Measurements from ENCODE around the gene ZNF695.

ZNF695 gene

DNA sequence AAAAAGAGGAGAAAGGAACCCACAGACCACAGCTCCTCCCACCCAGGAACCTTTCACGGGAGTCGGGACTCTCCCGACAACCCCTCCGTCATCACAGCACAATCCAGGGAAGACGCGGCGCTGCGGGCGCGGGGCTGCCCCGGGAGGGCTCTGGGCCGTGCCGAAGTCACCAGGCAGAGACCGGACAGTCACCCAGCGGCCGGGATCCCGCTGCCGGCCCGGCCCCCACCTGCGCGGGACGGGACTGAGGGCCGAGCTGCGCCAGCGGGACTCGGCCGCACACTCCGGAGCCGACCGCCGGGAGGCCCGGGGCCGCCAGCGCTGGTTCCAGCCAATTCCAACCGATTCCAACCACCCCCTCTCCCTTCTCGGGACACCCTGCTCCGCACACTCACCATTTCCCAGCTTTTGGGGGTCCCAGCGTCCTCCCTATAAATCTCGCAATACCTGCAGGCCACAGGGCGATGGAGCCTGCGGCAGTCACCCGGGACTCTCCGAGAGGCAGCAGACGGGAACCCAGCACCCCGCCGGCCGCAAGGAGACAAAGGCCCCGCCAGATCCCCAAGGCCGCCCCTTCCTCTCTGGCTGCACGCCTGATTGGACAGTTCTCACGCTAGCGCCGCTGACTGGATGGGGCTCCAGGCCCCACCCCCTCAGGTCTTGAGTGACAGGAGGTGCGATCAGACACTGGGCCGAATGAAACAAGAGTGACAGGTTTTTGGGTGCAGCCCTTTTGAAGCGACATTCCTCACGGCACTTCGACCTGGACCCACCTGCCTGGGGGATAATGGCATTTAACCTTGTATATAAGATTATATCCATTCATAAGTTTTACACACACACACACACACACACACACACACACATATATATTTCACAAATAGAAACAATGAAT, at the start of gene ZNF695:
Gene ZNF695 (minus strand): TSS at position 547 of the 895 bp plus-strand sequence. CDS start 149 bp downstream, at position 398.
- peak within 1 kb of the TSS; percentile 74 for H3K4me3 ChIP-seq (ENCODE audit: low read length)
- DNase-seq (ENCODE audit: low read depth) = peak; percentile 97
- TF ChIP-seq CTCF (IDR thresholded peaks at IDR 0.05; ENCODE audit: insufficient read depth, low read depth, low read length, missing control alignments) = no peak

GRCh38 chr1:247056071-247056470, 48.2 kb upstream of the ZNF695 start:
- no peak overlapping the region for H3K4me3 ChIP-seq (ENCODE audit: low read length)
- DNase-seq (ENCODE audit: low read depth) = no peak
- TF ChIP-seq CTCF (IDR thresholded peaks at IDR 0.05; ENCODE audit: insufficient read depth, low read depth, low read length, missing control alignments) = no peak

DNA sequence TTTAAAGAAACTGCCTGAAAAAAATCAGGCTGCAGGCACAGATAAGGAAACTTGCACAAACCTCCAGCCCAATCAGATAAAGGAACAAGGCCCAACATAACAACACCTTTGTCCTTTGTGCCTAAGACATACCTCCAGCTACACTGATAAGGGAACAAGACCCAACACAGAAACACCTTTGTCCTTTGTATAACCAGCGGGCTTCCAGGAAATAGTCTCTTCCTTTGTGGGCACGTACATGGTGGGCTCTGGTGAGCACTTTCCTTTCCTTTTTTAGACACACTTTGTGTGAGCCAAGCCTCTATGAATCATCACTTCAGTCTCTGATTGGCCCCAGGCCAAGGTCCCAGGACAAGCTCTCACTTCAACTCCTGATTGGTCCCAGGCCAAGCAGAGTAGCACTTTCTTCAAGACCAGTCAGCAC, 47.1 kb upstream of the ZNF695 start:
- peak; percentile 22 for DNase-seq (ENCODE audit: low read depth)
- no peak for TF ChIP-seq CTCF (IDR thresholded peaks at IDR 0.05; ENCODE audit: insufficient read depth, low read depth, low read length, missing control alignments)
- no peak overlapping the region for H3K4me3 ChIP-seq (ENCODE audit: low read length)

DNA sequence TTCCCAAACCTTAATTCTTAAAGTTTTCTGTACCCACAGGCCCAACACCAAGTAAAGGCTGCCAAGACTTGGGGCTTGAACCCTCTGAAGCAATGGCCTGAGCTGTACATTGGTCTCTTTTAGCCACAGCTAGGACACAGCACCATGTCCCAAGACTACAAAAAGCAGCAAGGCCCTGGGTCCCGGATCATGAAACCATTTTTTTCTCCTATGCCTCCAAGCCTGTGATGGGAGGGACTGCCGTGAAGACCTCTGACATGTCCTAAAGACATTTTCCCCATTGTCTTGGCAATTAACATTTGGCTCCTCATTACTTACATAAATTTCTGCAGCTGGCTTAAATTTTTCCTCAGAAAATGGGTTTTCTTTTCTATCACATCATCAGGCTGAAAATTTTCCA, 39.8 kb upstream of the ZNF695 start:
- no peak for TF ChIP-seq CTCF (IDR thresholded peaks at IDR 0.05; ENCODE audit: insufficient read depth, low read depth, low read length, missing control alignments)
- DNase-seq (ENCODE audit: low read depth) = no peak

DNA sequence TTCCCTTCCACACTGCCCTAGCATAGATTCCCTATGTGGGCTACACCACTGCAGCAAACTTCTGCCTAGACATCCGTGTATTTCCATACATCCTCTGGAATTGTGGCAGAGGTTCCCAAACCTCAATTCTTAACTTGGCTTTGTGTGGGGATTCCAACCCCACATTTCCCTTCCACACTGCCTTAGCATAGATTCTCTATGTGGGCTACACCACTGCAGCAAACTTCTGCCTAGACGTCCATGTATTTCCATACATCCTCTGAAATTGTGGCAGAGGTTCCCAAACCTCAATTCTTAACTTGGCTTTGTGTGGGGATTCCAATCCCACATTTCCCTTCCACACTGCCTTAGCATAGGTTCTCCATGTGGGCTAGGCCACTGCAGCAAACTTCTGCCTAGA, 39.4 kb upstream of the ZNF695 start:
- H3K4me3 ChIP-seq (ENCODE audit: low read length) = no peak overlapping the region
- no peak for DNase-seq (ENCODE audit: low read depth)
- TF ChIP-seq CTCF (IDR thresholded peaks at IDR 0.05; ENCODE audit: insufficient read depth, low read depth, low read length, missing control alignments) = no peak

More for the DNA sequence above, 39.8 kb upstream of the ZNF695 start:
- H3K4me3 ChIP-seq (ENCODE audit: low read length) = no peak overlapping the region

GRCh38 chr1:247043406-247043805, 35.5 kb upstream of the ZNF695 start:
- no peak for TF ChIP-seq CTCF (IDR thresholded peaks at IDR 0.05; ENCODE audit: insufficient read depth, low read depth, low read length, missing control alignments)
- no peak overlapping the region for H3K4me3 ChIP-seq (ENCODE audit: low read length)
- no peak for DNase-seq (ENCODE audit: low read depth)

Data from epithelial cell of esophagus (primary cell).